SIG-M5 treated with dmso at 0.1 percent for 504 hours (cell line): ENCODE data around the gene TPO.

Source experiments
- DNase-seq: peaks from one replicate; lab custom pipeline; 2025; ENCODE audit not compliant: unreplicated experiment; lab: John Stamatoyannopoulos, UW

The TPO gene

DNA sequence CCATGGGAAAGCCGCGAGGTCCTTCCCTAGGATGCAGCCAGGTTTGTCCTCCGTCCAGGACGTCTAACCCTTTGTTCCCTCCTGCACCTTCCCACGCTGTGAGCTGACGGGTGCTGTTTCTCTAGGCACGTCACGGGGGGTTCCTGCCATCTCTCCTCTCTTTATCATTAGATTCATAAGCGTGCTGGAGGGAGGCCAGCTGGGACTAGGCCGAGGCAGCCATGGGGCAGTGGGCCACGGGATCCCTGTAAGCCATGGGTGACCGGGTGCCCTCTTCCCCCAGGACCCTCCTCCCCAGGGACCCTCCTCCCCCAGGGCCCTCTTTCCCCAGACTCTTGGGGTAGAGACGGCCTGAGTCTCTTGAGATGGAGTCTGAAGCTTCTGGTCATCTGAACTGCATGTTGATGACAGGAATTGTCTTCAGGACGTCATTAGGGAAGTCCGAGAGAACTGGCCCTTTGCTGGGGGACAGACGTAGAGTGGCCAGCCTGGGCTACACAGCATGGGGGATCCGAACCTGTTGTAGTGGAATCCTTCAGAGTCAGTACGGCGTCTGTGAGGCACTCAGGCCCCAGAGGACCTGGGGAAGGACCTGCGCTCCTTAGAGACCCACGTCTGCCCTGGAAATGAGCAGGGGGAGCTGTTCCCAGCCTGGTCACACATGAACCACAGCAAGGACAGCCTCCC is 108.1 kb downstream of the TPO start:
- no peak for DNase-seq

DNA sequence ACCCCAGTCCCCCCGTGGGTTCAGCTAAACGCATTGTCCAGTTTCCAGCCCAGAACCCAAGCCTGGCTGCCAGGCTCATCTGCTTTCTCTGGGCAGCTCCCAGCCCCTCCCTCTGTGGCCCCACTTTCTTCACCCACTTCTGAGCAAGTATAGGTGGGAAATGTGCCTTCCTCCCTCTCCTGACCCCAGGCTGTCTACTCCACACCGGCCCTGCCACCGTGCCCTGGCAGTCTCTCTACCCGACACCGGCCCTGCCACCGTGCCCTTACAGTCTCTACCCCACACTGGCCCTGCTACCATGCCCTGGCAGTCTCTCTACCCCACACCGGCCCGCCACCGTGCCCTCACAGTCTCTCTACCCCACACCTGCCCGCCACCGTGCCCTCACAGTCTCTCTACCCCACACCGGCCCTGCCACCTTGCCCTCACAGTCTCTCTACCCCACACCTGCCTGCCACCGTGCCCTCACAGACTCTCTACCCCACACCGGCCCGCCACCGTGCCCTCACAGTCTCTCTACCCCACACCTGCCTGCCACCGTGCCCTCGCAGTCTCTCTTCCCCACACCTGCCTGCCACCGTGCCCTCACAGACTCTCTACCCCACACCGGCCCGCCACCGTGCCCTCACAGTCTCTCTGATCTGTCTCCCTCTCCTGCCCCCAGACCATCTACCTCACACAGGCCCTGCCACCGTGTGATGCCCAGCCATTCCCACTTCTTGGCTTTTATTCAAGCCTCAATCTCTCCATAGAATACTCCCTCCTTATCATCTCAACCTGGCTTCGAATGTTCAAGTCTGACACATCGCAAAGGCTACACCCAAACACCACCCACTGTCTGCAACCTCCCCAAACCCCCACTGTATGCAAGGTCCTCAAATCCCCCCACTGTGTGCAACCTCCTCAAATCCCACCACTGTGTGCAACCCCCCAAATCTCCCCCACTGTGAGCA is 108.9 kb downstream of the TPO start:
- DNase-seq, result no peak

DNA sequence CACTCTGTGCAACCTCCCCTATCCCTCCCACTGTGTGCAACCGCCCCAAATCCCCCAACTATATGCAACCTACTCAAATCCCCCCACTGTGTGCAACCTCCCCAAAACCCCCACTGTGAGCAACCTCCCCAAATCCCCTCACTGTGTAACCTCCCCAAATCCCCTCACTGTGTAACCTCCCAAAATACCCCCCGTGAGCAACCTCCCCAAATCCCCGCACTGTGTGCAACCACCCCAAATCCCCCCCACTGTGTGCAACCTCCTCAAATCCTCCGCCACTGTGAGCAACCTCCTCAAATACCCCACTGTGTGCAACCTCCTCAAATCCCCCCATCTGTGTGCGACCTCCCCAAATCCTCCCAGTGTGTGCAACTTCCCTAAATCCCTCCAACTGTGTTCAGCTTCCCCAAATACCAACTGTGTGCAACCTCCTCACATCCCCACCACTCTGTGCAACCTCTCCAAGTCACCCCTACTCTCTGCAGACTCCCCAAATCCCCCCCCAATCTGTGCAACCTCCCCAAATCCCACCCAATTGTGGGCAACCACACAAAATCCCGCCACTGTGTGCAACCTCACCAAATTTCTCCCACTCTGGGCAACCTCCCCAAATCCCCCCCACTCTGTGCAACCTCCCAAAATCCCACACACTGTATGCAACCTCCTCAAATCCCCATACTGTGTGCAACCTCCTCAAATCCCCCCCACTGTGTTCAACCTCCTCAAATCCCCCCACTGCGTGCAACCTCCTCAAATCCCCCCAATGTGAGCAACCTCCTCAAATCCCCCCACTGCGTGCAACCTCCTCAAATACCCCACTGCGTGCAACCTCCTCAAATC is 114.1 kb downstream of the TPO start:
- no peak for DNase-seq

DNA sequence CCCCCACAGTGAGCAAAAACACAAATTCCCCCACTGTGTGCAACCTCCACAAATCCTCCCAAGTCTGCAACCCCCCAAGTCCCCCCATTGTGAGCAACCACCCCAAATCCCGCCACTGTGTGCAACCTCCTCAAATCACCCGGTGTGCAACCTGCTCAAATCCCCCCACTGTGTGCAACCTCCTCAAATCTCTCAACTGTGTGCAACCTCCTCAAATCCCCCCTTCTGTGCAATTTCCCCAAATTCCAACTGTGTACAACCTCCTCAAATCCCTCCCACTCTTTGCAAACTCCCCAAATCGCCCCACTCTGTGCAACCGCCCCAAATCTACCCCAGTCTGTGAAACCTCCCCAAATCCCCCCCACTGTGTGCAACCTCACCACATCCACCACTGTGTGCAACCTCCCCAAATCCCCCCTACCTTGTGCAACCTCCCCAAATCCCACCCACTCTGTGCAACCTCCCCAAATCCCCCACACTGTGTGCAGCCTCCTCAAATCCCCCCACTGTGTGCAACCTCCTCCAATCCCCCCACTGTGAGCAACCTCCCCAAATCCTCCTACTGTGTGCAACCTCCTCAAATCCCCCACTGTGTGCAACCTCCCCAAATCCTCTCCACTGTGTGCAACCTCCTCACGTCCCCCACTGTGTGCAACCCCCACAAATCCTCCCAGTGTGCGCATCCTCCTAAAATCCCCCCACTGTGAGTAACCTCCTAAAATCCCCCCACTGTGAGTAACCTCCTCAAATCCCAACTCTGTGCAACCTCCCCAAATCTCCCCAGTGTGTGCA is 115.2 kb downstream of the TPO start:
- no peak for DNase-seq

DNA sequence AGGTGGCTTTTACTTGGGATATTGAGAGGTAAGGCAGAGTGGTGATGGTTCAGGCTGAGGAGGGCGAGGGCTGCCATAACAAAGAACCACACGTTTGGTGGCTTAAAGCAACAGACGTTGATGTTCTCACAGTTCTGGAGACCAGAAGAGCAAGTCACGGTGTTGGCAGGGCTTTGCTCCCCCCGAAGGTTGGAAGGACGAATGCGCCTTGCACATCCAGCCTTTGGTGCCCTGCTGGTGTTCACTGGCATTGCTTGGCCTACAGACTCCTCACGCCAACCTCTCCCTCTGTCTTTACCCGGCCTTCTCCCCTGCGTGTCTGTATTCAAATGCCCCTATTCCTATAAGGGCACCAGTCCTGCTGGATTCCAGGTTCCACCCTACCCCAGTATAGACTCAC is 125.4 kb downstream of the TPO start:
- peak; percentile 8 for DNase-seq

DNA sequence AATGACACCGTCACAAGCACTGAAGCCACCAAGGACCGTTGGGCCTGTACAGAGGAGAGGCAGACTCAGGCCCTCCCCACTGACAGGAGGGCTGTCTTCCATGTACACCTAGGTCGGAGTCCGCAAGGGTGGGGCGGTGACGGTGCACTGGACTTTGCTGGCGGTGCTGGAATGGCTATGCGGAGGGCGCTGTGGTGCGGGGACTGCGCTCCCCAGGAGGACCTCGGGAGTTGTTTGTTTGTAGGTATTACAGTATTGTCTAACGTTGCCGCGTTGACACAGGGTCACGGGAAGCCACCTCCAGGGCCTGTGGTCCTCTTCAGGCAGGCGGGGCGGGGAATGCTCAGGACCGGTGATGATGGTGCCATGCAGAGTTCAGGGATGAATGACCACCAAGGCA is 126.2 kb downstream of the TPO start:
- DNase-seq, result no peak

DNA sequence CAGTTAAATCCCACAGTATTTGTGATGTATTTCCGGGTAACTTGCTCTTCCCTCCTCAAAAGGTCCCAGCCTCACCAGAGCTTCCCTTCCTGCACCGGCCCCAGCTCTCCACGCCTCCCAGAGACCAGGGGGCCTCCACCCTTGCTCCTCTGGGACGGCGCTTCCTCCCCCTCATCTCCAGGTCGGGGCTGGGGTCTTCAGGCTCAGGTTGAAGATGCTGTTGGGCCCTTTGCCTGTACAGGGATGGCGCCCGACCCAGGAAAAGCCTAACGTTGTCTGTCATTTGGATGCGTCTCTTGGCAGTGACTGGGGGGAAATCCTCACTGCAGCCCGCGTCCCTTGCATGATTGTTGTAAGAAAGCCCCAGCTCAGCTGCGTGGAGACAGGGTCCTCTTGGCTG is 126.7 kb downstream of the TPO start:
- DNase-seq, result no peak

DNA sequence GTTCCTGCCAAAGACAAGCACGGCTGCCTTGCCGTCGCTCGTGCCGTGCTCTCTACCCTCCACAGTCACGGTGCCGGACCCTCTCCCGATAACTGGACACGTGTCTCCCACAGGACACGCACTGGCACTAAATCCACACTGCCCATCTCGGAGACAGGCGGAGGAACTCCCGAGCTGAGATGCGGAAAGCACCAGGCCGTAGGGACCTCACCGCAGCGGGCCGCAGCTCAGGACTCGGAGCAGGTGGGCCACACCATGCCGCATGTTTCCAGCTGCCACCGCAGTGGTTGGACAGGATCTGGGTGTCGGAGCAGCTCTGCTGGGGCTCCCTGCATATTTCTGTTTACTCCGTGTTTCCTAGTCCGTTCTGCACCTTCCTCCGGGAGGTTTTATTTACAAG is 127.2 kb downstream of the TPO start:
- DNase-seq, result no peak

DNA sequence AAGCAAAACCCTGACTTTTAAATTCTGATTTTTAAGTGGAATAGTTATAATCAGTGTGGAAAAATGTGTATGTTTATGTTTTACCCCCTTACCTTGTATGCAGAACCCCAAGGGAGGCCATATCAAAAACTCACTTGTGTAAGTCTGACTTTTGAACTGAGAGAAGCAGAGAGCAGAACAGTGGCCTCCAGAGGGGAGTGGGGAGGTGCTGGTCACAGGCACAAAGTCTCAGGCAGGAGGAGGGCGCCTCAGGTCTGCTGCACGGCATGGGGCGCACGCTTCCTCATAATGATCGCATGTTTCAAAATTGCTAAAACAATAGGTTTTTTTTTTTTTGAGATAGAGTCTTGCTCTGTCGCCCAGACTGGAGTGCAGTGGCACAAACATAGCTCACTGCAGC is 127.8 kb downstream of the TPO start:
- DNase-seq, result no peak

DNA sequence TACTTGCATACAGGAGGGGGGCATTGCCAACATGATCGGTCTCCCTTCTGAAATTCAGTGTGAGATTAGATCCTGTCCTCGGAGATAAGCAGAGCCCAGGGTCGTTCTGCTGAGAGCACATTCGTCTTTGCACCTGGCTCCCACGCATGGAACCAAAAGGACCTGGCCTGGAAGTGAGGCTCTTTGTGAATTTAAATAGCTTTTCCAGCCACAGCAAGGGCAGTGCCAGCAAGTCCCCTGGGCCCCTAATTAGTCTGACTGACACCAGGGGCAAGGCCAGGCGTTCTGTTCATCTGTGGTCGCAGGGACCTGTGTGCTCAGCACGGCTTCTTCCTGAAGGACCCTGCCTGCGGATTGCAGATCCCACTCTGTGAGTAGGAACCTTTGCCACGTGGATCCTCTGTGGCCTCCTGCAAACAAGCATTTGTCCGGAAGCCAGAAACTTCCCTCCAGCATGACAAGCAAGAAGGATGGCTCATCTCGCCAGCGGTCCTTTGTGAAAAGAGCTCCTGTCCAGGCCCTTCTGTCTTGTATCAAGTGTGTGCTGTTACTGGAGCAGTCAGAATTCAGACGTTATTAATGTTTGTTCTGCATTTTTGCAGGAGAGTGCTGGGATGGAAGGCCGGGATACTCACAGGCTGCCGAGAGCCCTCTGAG is 128.7 kb downstream of the TPO start:
- no peak for DNase-seq

DNA sequence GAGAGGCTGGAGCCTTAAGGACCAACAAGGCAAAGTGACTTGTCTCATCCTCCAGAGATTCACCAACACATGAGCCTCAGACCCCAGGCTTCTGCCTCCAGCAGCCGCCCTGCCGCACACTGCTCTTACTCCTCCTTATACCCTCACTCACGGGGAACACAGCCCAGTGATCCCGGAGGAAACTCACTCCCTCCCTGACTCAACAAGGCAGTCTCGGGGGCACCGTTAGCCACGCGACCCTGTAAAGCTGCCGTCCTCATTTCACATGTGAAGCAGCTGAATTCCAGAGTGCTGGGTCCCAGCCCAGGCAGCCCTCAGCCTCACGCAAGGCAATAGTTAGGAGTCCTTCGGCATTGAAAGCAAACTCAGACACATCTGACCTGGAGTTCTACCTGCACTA is 129.7 kb downstream of the TPO start:
- DNase-seq, result no peak

DNA sequence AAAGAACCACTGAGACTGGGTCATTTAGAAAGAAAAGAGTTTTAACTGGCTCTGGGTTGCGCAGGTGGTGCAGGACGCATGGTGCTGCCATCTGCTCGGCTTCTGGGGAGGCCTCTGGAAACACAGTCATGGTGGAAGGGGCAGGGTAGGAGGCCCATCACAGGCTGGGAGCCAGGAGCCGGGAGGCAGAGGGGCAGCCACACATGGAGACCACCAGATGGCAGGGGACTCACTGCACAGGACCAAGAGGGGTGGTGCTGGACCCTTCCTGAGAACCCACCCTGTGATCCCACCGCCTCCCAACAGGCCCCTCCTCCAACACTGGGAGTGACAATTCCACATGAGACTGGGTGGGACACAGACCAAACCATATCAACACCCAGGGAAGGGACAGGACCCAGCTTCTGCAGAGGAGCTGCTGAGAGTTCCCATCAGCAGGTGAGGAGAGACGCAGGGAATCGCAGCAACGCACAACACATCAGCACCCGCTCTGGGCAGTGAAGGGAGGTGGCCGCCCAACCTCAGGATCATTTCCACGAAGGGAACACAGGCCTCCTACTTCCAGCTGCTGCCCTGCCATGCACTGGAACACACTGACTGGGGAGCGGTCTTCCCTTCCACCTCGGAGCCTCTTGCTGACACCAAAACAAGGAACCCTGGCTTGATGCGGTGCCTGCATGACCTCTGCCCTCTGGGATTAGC is 130.7 kb downstream of the TPO start:
- no peak for DNase-seq

DNA sequence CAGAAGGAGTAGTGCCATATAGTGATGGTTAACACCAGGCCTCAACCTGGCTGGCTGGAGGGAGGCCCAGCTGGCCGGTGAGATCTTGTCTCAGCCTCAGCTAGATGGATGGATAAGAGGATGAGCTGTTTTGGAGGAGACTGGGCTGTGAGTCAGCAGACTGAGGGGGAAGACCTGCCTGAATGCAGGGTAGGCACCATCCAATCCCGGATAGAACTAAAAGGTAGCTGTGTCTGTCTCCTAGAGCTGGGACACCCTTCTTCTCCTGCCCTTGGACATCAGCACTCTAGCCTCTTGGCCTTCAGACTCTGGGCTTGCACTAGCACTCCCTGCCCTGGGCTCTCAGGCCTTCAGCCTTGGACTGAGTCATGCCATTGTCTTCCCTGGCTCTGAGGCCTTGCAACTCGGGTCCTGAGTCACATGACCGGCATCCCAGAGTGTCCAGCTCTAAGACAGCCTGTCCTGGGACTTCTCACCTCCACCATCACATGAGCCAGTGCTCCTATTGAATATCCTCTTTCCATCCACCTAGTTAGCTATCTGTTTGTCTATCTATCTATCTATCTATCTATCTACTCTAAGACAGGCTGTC is 131.3 kb downstream of the TPO start:
- DNase-seq, result no peak

DNA sequence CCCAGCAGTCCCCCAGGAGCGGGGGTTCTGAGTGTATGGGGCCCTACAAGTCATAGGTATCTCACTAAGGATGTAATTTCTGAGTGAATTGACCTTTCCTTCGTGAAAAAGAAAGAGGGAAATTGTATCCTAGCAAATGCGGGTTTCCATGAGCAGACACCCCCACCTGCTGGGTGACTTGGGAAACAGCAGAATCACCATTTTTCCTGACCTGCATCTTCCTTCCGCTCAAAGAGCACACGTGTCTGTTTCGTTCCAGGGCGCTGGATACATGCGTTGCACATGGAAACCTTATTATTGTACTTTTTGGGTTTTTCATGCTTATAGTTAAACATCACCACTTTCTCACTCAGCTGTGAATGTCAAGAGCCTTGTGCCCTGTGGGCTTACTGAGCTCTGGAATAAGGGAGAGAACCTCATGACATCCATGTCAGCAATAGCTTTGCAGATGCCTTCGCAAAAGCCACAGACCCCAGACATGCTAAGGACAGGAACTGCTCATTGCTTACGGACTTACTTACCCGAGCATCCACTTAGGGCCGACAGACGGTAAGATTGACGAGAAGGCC is 132.8 kb downstream of the TPO start:
- no peak for DNase-seq

DNA sequence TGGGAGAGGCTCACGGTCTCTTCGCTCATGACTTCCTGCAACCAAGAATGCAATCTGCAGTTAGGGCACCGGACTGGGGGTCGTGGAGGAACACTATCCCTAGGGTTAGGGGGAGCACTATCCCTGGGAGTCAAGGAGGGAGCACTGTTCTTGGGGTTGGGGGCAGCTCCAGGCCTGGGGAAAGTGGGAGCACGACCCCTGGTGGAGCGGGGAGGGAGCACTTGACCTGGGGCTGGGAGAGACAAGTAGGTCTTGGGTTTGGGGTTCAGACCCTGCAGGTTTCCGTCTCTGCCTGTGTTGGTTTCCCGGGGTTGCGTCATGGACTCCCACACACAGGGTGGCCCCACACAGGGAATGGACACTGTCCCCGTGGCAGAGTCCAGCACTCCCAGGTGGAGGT is 133.6 kb downstream of the TPO start:
- no peak for DNase-seq

DNA sequence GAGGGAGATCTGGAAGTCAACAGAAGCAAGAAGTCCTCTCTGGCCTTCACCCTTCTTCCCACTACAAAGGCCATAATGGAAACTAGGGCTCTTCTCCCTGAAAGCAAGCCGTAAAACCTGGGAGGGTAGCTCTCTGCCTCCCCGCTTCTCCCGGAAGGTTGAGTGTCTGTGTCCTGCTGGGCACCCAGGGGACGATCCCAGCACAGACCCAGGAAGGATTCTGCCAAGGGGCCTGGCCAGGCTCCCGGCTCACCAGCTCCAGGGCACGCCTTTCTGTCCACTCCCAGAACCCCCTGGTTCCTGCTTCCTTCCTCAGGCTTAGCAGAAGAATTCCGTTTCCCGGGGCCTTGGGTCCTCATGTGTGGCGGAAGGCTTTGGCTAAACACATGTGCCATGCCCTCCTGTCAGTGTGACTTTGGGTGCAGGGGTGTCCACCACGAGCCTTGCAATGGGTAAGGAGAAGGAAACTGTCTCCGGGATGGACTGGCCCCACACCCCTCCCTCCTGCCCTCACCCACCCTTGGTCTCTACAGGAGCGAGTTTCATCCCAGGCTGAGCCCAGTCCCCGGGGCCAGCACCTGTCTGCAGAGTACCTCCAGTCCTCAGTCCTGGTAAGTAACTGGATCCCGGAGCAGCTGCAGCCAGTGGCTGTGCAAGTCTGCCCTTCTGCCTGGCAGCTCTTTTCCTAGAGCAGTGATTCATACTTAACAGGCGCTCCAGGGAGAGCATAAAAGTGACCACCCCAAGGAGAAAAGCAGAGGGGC is 135.8 kb downstream of the TPO start:
- no peak for DNase-seq

DNA sequence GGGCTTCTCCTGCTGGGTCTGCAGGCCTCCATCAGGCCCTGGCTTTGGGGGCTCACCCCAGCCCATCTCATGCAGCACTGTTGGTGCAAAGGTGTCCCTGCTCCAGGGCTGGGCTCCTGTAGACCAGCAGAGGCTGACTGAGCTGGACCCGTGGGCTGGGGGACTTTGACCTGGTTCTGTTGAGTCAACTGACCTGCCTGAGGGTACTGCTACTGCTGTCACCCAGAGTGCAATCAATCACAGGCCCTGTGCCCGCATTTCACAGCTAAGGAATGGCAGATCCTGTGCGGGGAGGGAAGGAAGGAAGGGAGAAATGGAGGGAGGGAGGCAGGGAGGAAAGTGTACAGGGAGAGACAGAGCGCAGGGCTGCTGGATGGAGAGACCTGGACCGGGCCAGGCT is 136.8 kb downstream of the TPO start:
- no peak for DNase-seq

DNA sequence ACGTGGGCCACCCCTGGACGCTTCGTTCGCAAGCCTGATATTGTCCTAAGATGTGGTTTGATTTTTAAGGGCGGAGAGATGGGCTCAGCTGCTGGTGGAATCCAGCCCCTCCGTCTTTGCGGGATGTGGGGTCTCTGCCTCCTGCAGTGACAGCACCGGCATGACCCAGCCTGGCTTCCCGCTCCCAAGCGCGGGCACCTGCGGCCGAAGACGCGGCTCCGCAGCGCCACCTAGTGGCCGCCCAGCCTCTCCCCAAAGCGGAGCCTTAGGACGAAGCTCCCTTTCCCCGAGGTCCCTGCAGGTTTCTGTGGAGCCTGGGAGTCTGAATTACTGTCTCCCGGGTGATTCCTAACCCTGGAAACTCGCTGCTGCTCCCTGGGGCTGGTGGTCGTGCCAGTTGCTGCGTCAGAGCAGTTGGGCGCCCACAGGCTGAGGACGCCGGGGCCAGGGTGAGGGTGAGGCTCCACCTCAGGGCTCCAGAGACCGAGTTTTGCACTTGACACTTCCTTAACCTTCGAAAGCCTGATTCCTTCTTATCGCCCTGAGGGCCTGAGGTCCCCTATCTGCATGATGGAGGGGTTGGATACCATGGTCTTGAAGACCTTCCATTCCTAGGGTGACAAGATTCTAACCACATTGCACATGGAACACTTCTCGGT is 137.5 kb downstream of the TPO start:
- no peak for DNase-seq
